CD8-positive, alpha-beta memory T cell (primary cell): ENCODE results near the gene CIITA. TPM values are rescaled to one million over a fixed set of nuclear protein-coding genes. Genes with fewer than 3 reads are reported as not detected.

Source experiments
- CTCF ChIA-PET: fragments of 350-600 bp; sonication (Branson Sonifier 250); formaldehyde crosslinking; loops from one replicate; lab custom pipeline; 2021; ENCODE audit warnings: antibody characterized with exemption; lab: Charles Lee
- POLR2A ChIA-PET: fragments of 350-600 bp; sonication (Branson Sonifier 250); formaldehyde crosslinking; loops from one replicate; lab custom pipeline; 2021; ENCODE audit warnings: antibody characterized with exemption; lab: Charles Lee
- DNase-seq, 5 donors: peaks; one replicate each; pipeline versions ENCODE4 v3.0.0 to v3.0.0-alpha.2; 2020 to 2022; ENCODE audit warnings: mixed read lengths in 1 of 5
- H3K27ac ChIP-seq: one replicate; pipeline ENCODE4 v1.7.0; 2013; ENCODE audit warnings: low read depth, mild to moderate bottlenecking, low read length, moderate library complexity
- H3K27me3 ChIP-seq: 2 replicates; pipeline ENCODE4 v1.7.0; 2013; ENCODE audit warnings: low read length, mild to moderate bottlenecking; ENCODE audit not compliant: insufficient read depth, poor library complexity, severe bottlenecking
- H3K36me3 ChIP-seq: 2 replicates; pipeline ENCODE4 v1.7.0; 2013; ENCODE audit warnings: mild to moderate bottlenecking, low read length, moderate library complexity; ENCODE audit not compliant: insufficient read depth
- H3K4me1 ChIP-seq: 2 replicates; pipeline ENCODE4 v1.7.0; 2013; ENCODE audit warnings: mild to moderate bottlenecking, low read length, moderate library complexity; ENCODE audit not compliant: insufficient read depth
- H3K4me3 ChIP-seq: 2 replicates; pipeline ENCODE4 v1.7.0; 2013; ENCODE audit warnings: mild to moderate bottlenecking, low read length
- H3K9me3 ChIP-seq: 2 replicates; pipeline ENCODE4 v1.7.0; 2013; ENCODE audit warnings: mild to moderate bottlenecking, low read length
- H3K27ac Mint-ChIP-seq, 8 donors: one replicate each; pipeline ENCODE4 v1.8.0; 2020 to 2021; ENCODE audit warnings: mixed read lengths in 8 of 8, mild to moderate bottlenecking in 6 of 8, inconsistent platforms in 3 of 8, moderate library complexity in 3 of 8
- H3K27me3 Mint-ChIP-seq, 2 donors: one replicate each; pipeline ENCODE4 v1.8.0; 2020 to 2021; ENCODE audit warnings: mixed read lengths in 2 of 2, mild to moderate bottlenecking in 1 of 2, moderate library complexity in 1 of 2
- H3K36me3 Mint-ChIP-seq, 3 donors: one replicate each; pipeline ENCODE4 v1.8.0; 2020 to 2021; ENCODE audit warnings: mixed read lengths in 3 of 3, inconsistent platforms in 1 of 3, mild to moderate bottlenecking in 1 of 3
- H3K4me1 Mint-ChIP-seq, 3 donors: one replicate each; pipeline ENCODE4 v1.8.0; 2020 to 2021; ENCODE audit warnings: mixed read lengths in 3 of 3, inconsistent platforms in 1 of 3, mild to moderate bottlenecking in 1 of 3
- H3K4me3 Mint-ChIP-seq, 7 donors: one replicate each; pipeline ENCODE4 v1.8.0; 2020 to 2021; ENCODE audit warnings: mixed read lengths in 7 of 7, mild to moderate bottlenecking in 6 of 7, moderate library complexity in 4 of 7, inconsistent platforms in 2 of 7
- H3K9me3 Mint-ChIP-seq, 5 donors: one replicate each; pipeline ENCODE4 v1.8.0; 2020 to 2022; ENCODE audit warnings: mixed read lengths in 5 of 5, mild to moderate bottlenecking in 3 of 5, moderate library complexity in 2 of 5, inconsistent platforms in 1 of 5
- polyA plus RNA-seq: library from polyadenylated mRNA; unstranded; fragments of 300-500 nt; fragmentation: Illumina TruSeq; gene quantifications from one replicate; pipeline ENCODE4 v1.2.3, GENCODE V29; 2021
- total RNA-seq, 2 experiments: library from RNA; stranded (reverse); gene quantifications; one replicate each; pipeline ENCODE4 v1.2.3, GENCODE V29; 2021

CIITA gene
- total and polyA plus RNA-seq, 3 experiments from 2014 or later, result 2.8 to 11.9 (median 11.9) TPM

DNA sequence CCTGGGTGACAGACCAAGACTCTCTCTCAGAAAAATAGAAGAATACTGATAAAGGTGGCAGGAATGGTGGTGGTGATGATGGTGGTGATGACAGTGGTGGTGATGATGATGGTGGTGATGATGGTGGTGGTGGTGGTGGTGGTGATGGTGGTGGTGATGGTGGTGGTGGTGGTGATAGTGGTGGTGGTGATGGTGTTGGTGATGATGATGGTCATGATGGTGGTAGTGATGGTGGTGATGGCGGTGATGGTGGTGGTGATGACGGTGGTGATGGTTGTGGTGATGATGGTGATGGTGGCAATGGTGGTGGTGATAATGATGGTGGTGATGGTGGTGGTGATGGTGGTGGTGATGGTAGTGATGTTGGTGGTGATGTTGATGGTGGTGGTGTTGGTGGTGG, 18.0 kb upstream of the CIITA start:
- Mint-ChIP-seq H3K27ac (peak overlapping the region in 3 of 8 donors; percentile 2 to 64 (median 22)), H3K36me3 (no peaks in the 10 kb centered on the region), H3K4me1 (no peaks in the 10 kb centered on the region), H3K4me3 (no peak overlapping the region), H3K27me3 (peaks cover 3 to 4% of the 10 kb centered on the region in 2 donors), H3K9me3 (no peaks in the 10 kb centered on the region)
- H3K9me3 ChIP-seq, result no peaks in the 10 kb centered on the region
- POLR2A ChIA-PET, result no interaction called here
- H3K36me3 ChIP-seq, result no peaks in the 10 kb centered on the region
- H3K4me3 ChIP-seq, result no peak overlapping the region
- H3K27me3 ChIP-seq, result no peaks in the 10 kb centered on the region
- DNase-seq, result no peak
- H3K4me1 ChIP-seq, result no peaks in the 10 kb centered on the region
- CTCF ChIA-PET, result no interaction called here
- no peak overlapping the region for H3K27ac ChIP-seq

DNA sequence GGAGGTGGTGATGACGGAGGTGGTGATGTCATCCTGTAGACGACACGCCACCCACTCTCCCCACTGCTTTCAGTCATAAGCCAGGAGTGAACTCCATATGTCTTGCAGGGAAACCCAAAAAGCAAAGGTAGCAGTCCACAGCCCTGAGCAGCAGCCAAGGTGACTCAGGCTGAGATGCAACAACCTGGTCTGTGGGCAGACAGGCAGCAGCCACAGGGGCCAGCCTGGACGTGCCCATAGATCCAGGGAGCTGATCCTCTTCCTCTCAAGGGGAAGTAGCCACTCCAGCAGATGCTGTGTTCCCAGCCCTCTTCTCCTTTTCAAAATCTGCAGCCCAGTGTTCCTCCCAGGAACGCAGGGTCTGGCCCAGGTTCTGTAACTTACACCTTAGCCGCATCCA, 17.3 kb upstream of the CIITA start:
- ChIA-PET CTCF (no interaction called here), POLR2A (no interaction called here)
- no peaks in the 10 kb centered on the region for H3K4me1 Mint-ChIP-seq

DNA sequence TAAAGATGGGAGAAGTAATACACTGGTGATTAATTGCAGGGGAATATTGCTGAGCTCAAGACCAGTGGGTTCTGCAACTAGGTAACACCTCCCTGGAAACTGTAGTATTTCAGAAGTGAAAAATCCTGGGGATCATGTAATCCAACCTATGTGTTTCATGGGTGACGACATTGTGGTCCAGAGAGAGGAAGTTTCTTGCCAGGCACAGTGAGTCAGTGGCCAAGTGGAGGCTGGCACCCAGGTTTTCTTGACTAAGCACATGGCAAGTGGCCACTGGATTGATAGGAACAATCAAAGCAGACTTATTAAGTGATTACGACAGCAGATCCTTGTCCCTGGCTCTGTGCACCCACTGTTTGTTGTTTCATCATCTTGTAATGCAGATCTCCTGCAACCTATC, 14.6 kb upstream of the CIITA start:
- POLR2A ChIA-PET, result no interaction called here
- DNase-seq, result no peak
- no peaks in the 10 kb centered on the region for H3K36me3 Mint-ChIP-seq
- H3K27ac Mint-ChIP-seq, result no peak overlapping the region
- H3K4me1 ChIP-seq, result no peaks in the 10 kb centered on the region
- no peaks in the 10 kb centered on the region for H3K27me3 ChIP-seq
- no peaks in the 10 kb centered on the region for H3K9me3 Mint-ChIP-seq
- peaks cover 0 to 4% (median 0%) of the 10 kb centered on the region in 3 donors for H3K4me1 Mint-ChIP-seq
- H3K4me3 Mint-ChIP-seq, result no peak overlapping the region
- no peaks in the 10 kb centered on the region for H3K36me3 ChIP-seq
- CTCF ChIA-PET, result interaction anchor here (0.6 kb wide), 1 partner anchor 348 kb away, joined by 3 read pairs; no protein-coding TSS in a partner anchor
- H3K27ac ChIP-seq, result no peak overlapping the region
- peaks cover 10% of the 10 kb centered on the region in 2 donors for H3K27me3 Mint-ChIP-seq
- H3K9me3 ChIP-seq, result no peaks in the 10 kb centered on the region
- no peak overlapping the region for H3K4me3 ChIP-seq

More for the DNA sequence above, 17.3 kb upstream of the CIITA start:
- no peak for DNase-seq
- H3K4me1 ChIP-seq, result no peaks in the 10 kb centered on the region
- H3K9me3 ChIP-seq, result no peaks in the 10 kb centered on the region
- no peak overlapping the region for H3K4me3 ChIP-seq
- Mint-ChIP-seq H3K36me3 (no peaks in the 10 kb centered on the region), H3K27me3 (peaks cover 7 to 8% of the 10 kb centered on the region in 2 donors), H3K27ac (peak overlapping the region in 1 of 8 donors; percentile 62), H3K9me3 (no peaks in the 10 kb centered on the region), H3K4me3 (no peak overlapping the region)
- H3K36me3 ChIP-seq, result no peaks in the 10 kb centered on the region
- H3K27ac ChIP-seq, result no peak overlapping the region
- no peaks in the 10 kb centered on the region for H3K27me3 ChIP-seq

DNA sequence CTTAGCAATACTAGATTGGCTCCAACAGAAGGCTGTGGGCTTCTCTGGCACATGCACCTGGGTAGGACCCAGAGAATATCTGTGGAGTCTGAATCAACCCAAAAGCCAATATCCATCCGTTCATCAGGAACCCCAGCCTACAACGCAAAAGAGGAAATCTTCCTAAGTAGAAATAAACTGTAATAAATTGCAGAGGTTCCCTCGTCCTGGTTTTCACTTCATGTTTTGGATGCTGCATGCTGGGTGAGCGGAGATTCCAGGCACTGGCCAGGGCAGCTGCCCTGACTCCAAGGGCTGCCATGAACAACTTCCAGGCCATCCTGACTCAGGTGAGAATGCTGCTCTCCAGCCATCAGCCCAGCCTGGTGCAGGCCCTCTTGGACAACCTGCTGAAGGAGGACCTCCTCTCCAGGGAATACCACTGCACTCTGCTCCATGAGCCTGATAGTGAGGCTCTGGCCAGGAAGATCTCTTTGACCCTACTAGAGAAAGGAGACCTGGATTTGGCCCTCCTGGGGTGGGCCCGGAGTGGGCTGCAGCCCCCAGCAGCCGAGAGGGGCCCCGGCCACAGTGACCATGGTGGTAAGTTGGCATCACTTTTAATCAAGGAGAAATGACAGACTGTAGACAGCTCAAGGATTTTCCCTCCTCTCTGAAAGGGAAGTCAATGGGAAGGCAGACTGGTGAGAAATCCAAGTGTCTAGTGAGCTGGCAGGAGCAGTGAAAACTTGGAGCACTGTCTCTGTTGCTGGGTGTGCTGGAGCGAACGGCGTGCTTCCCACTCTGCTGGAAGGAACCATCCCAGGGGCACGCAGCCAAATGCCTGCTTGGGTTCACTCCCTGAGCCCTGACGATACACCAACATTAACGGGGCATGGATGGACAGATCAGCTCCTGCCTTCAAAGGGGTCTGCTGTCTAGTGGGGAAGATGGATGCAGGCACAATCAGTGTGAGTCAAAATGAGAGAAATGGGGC, 10.7 kb upstream of the CIITA start:
- no peak for DNase-seq
- Mint-ChIP-seq H3K9me3 (no peaks in the 10 kb centered on the region), H3K4me1 (peaks cover 30 to 39% (median 34%) of the 10 kb centered on the region in 3 donors), H3K27ac (no peak overlapping the region), H3K27me3 (peaks cover 10 to 12% of the 10 kb centered on the region in 2 donors), H3K36me3 (no peaks in the 10 kb centered on the region), H3K4me3 (no peak overlapping the region)
- H3K9me3 ChIP-seq, result no peaks in the 10 kb centered on the region
- H3K4me3 ChIP-seq, result no peak overlapping the region
- no peak overlapping the region for H3K27ac ChIP-seq
- POLR2A ChIA-PET, result no interaction called here
- H3K4me1 ChIP-seq, result peaks cover 16% of the 10 kb centered on the region
- no peaks in the 10 kb centered on the region for H3K36me3 ChIP-seq
- CTCF ChIA-PET, result no interaction called here
- no peaks in the 10 kb centered on the region for H3K27me3 ChIP-seq

DNA sequence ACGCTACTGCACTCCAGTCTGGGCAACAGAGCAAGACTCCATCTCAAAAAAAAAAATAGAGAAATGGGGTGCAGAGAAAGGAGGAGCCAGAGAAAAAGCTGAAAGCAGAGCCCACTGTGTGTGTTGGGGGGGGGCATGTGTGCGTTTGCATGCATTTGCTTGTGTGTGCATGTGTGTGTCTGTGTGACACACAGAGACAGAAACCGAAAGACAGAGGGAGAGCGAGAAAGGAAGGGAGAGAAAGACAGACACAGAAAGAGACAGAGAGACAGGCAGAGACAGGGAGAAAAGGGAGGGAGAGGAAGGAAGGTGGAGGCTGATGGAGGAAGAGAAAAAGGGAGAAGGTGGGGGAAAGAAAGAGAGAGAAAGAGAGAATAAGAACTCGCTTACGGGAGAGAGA, 9.8 kb upstream of the CIITA start:
- DNase-seq, result no peak
- H3K27me3 ChIP-seq, result no peaks in the 10 kb centered on the region
- POLR2A ChIA-PET, result no interaction called here
- no peaks in the 10 kb centered on the region for H3K36me3 Mint-ChIP-seq
- no peaks in the 10 kb centered on the region for H3K9me3 ChIP-seq
- no peak overlapping the region for H3K27ac ChIP-seq
- CTCF ChIA-PET, result no interaction called here
- no peak overlapping the region for H3K4me3 ChIP-seq
- H3K4me3 Mint-ChIP-seq, result no peak overlapping the region
- H3K27ac Mint-ChIP-seq, result peak overlapping the region in 2 of 8 donors; percentile 56
- H3K4me1 Mint-ChIP-seq, result peaks cover 37 to 47% (median 42%) of the 10 kb centered on the region in 3 donors
- H3K9me3 Mint-ChIP-seq, result no peaks in the 10 kb centered on the region
- H3K27me3 Mint-ChIP-seq, result peaks cover 10 to 12% of the 10 kb centered on the region in 2 donors
- peaks cover 22% of the 10 kb centered on the region for H3K4me1 ChIP-seq
- no peaks in the 10 kb centered on the region for H3K36me3 ChIP-seq

DNA sequence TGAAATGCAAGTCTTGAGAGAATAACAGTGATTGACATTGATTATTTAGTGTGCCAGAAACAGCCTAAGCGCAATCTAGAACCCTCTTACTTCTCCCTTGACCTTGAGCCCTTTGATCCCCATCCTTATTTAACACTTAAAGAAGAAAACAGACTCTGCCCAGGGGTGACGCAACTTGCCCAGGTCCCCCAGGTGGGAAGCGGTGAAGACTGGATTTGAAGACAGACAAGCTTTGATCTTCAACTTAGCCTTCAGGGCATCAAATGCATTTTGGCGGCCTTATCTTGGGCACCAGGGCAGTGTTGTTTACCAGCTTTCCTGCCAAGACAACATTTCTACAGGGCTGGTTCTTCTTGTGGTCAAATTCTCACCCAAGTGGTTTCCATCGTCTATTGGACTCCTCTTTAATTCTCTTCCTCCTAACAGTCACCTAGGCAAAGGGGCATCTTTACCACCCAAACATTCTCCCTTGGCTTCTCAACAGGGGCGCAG, 8.9 kb upstream of the CIITA start:
- ChIA-PET POLR2A (interaction anchor here (1.2 kb wide), 1 partner anchor 9 kb away, joined by 4 read pairs; the partner anchor contains the start of gene CIITA), CTCF (interaction anchor here (1.0 kb wide), 1 partner anchor 10 kb away, joined by 4 read pairs; no protein-coding TSS in a partner anchor)
- H3K4me3 ChIP-seq, result no peak overlapping the region
- H3K4me1 ChIP-seq, result peaks cover 22% of the 10 kb centered on the region
- no peaks in the 10 kb centered on the region for H3K36me3 Mint-ChIP-seq
- H3K4me1 Mint-ChIP-seq, result peaks cover 39 to 47% (median 42%) of the 10 kb centered on the region in 3 donors
- no peaks in the 10 kb centered on the region for H3K9me3 Mint-ChIP-seq
- no peaks in the 10 kb centered on the region for H3K9me3 ChIP-seq
- H3K27ac ChIP-seq, result no peak overlapping the region
- peaks cover 10 to 12% of the 10 kb centered on the region in 2 donors for H3K27me3 Mint-ChIP-seq
- H3K27me3 ChIP-seq, result no peaks in the 10 kb centered on the region
- H3K36me3 ChIP-seq, result no peaks in the 10 kb centered on the region
- peak overlapping the region in 6 of 7 donors; percentile 3 to 81 (median 54) for H3K4me3 Mint-ChIP-seq
- peak overlapping the region in 2 of 8 donors; percentile 9 to 28 for H3K27ac Mint-ChIP-seq
- no peak for DNase-seq

DNA sequence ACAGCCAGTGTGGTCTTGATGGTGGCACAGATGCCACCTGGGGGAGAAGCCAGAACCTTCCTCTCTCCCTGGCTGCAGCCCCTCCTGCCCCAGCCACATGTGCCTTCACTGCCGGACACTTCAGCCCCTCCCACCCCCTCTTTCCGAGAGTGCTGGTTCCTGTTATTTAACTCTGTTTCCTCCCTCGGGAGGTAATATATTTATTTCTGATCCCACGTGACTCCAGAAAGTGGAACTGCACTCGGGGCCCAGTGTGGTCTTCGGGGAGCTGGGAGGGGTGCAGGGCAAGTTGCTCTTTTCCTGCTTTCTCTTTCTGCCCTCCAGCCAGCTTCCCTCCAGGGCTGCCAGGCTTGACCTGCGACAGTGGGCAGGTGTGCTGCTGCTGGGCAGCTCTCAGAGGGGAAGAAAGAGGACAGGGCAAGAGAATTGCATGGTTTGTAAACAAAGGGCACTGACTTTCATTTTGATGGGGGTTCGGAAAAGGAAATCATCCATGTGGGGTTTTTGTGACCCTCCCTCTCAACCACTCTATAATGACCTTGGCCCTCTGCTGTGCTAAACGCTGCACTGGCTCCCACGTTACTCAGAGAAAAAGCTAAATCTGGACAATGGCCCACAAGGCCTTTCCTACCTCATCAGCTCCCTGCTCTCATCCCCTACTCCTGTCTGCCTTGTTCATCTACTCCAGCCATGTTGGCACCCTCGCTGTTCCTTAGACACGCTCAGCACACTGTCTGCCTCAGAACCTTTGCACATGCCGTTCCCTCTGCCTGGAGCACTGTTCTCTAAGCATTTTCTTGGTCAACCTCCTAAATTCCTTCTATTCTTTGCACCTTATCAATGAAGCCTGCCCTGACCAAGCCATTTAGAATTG, 8.2 kb upstream of the CIITA start:
- H3K27me3 ChIP-seq, result no peaks in the 10 kb centered on the region
- DNase-seq, result no peak
- H3K36me3 Mint-ChIP-seq, result no peaks in the 10 kb centered on the region
- H3K4me1 Mint-ChIP-seq, result peaks cover 39 to 47% (median 42%) of the 10 kb centered on the region in 3 donors
- ChIA-PET POLR2A (interaction anchor here (1.2 kb wide), 1 partner anchor 9 kb away, joined by 4 read pairs; the partner anchor contains the start of gene CIITA), CTCF (interaction anchor here (1.0 kb wide), 1 partner anchor 9 kb away, joined by 4 read pairs; no protein-coding TSS in a partner anchor)
- H3K4me1 ChIP-seq, result peaks cover 22% of the 10 kb centered on the region
- H3K27ac Mint-ChIP-seq, result peak overlapping the region in 4 of 8 donors; percentile 28 to 84 (median 53)
- H3K27me3 Mint-ChIP-seq, result peaks cover 7 to 12% of the 10 kb centered on the region in 2 donors
- no peaks in the 10 kb centered on the region for H3K9me3 Mint-ChIP-seq
- no peak overlapping the region for H3K27ac ChIP-seq
- no peaks in the 10 kb centered on the region for H3K9me3 ChIP-seq
- H3K4me3 Mint-ChIP-seq, result peak overlapping the region in 6 of 7 donors; percentile 23 to 81 (median 54)
- H3K4me3 ChIP-seq, result no peak overlapping the region
- no peaks in the 10 kb centered on the region for H3K36me3 ChIP-seq
